ENCODE measurements around the gene SLC26A6. TPM values are rescaled to one million over a fixed set of nuclear protein-coding genes. Genes with fewer than 3 reads are reported as not detected.

SLC26A6 gene
- total RNA-seq, 4 donors from 2014 or later: 6.1 to 17.3 (median 10.1) TPM

- intact Hi-C loops (cut with DNase I; ENCODE audit: low total_unique reads) (no loop called here), in situ Hi-C loops (cut with MboI; ENCODE audit: low sequenced_read_pairs in 4 of 4) (no loop called here)
- no peak for ATAC-seq
- TF ChIP-seq CTCF (IDR thresholded peaks at IDR 0.05 in 4 of 5, conservative IDR thresholded peaks at IDR 0.05 in 1 of 5) (no peak), POLR2A (IDR thresholded peaks at IDR 0.05) (no peak)
- H3K4me3 ChIP-seq: no peak overlapping the region
- H3K27me3 ChIP-seq: no peaks in the 10 kb centered on the region
- H3K4me1 ChIP-seq: peaks cover 12 to 18% of the 10 kb centered on the region in 2 donors
- H3K36me3 ChIP-seq: no peaks in the 10 kb centered on the region
- no peaks in the 10 kb centered on the region for H3K9me3 ChIP-seq
- H3K27ac ChIP-seq: no peak overlapping the region
- DNase-seq: no peak
Measured at GRCh38 chr3:48591436-48591835, 43.8 kb downstream of the SLC26A6 start.

- TF ChIP-seq CTCF (IDR thresholded peaks at IDR 0.05 in 4 of 5, conservative IDR thresholded peaks at IDR 0.05 in 1 of 5) (no peak), POLR2A (IDR thresholded peaks at IDR 0.05) (no peak)
Measured at GRCh38 chr3:48588230-48588629, 47.0 kb downstream of the SLC26A6 start.

GRCh38 chr3:48587686-48588085, 47.6 kb downstream of the SLC26A6 start:
- H3K4me1 ChIP-seq: no peaks in the 10 kb centered on the region
- DNase-seq (no peak), ATAC-seq (no peak)
- no peaks in the 10 kb centered on the region for H3K27me3 ChIP-seq
- TF ChIP-seq CTCF (IDR thresholded peaks at IDR 0.05 in 4 of 5, conservative IDR thresholded peaks at IDR 0.05 in 1 of 5) (no peak), POLR2A (IDR thresholded peaks at IDR 0.05) (no peak)
- H3K9me3 ChIP-seq: no peaks in the 10 kb centered on the region
- in situ Hi-C loops (cut with MboI; ENCODE audit: low sequenced_read_pairs in 4 of 4) (no loop called here), intact Hi-C loops (cut with DNase I; ENCODE audit: low total_unique reads) (no loop called here)
- no peaks in the 10 kb centered on the region for H3K36me3 ChIP-seq
- H3K4me3 ChIP-seq: no peak overlapping the region
- no peak overlapping the region for H3K27ac ChIP-seq

More at GRCh38 chr3:48588230-48588629, 47.0 kb downstream of the SLC26A6 start:
- DNase-seq (no peak), ATAC-seq (no peak)
- no peaks in the 10 kb centered on the region for H3K9me3 ChIP-seq
- intact Hi-C loops (cut with DNase I; ENCODE audit: low total_unique reads) (no loop called here), in situ Hi-C loops (cut with MboI; ENCODE audit: low sequenced_read_pairs in 4 of 4) (no loop called here)
- H3K4me3 ChIP-seq: no peak overlapping the region
- H3K27ac ChIP-seq: no peak overlapping the region
- H3K4me1 ChIP-seq: no peaks in the 10 kb centered on the region
- no peaks in the 10 kb centered on the region for H3K27me3 ChIP-seq
- H3K36me3 ChIP-seq: no peaks in the 10 kb centered on the region

GRCh38 chr3:48585411-48585810, 49.9 kb downstream of the SLC26A6 start:
- no peak for DNase-seq
- Histone ChIP-seq H3K36me3 (no peaks in the 10 kb centered on the region), H3K27ac (no peak overlapping the region), H3K9me3 (no peaks in the 10 kb centered on the region), H3K27me3 (no peaks in the 10 kb centered on the region), H3K4me3 (no peak overlapping the region), H3K4me1 (no peaks in the 10 kb centered on the region)
- intact Hi-C loops (cut with DNase I; ENCODE audit: low total_unique reads): no loop called here
- TF ChIP-seq POLR2A (IDR thresholded peaks at IDR 0.05): no peak
- no peak for TF ChIP-seq CTCF (IDR thresholded peaks at IDR 0.05 in 4 of 5, conservative IDR thresholded peaks at IDR 0.05 in 1 of 5)
- ATAC-seq: no peak
- in situ Hi-C loops (cut with MboI; ENCODE audit: low sequenced_read_pairs in 4 of 4): no loop called here

- intact Hi-C loops (cut with DNase I; ENCODE audit: low total_unique reads): no loop called here
- in situ Hi-C loops (cut with MboI; ENCODE audit: low sequenced_read_pairs in 4 of 4): no loop called here
- no peaks in the 10 kb centered on the region for H3K27me3 ChIP-seq
- ATAC-seq: no peak
- H3K27ac ChIP-seq: no peak overlapping the region
- no peak for DNase-seq
- TF ChIP-seq CTCF (IDR thresholded peaks at IDR 0.05 in 4 of 5, conservative IDR thresholded peaks at IDR 0.05 in 1 of 5) (no peak), POLR2A (IDR thresholded peaks at IDR 0.05) (no peak)
- H3K9me3 ChIP-seq: no peaks in the 10 kb centered on the region
- no peaks in the 10 kb centered on the region for H3K36me3 ChIP-seq
- H3K4me1 ChIP-seq: no peaks in the 10 kb centered on the region
- H3K4me3 ChIP-seq: no peak overlapping the region
Measured at GRCh38 chr3:48584836-48585235, 50.4 kb downstream of the SLC26A6 start.
